ENCODE results near the gene CBLN1. TPM values are rescaled to one million over a fixed set of nuclear protein-coding genes. Genes with fewer than 3 reads are reported as not detected.

The CBLN1 gene
- not detected in 2 replicates for total RNA-seq (2014; rRNA removed)
- polyA plus RNA-seq (2012): not detected

GRCh38 chr16:49281480-49281842 is at the start of gene CBLN1:
TSS of gene CBLN1 (minus strand) at chr16:49281838. CDS start at chr16:49281465, 373 bp downstream.
- no peak for DNase-seq (ENCODE audit: low read depth)

DNA sequence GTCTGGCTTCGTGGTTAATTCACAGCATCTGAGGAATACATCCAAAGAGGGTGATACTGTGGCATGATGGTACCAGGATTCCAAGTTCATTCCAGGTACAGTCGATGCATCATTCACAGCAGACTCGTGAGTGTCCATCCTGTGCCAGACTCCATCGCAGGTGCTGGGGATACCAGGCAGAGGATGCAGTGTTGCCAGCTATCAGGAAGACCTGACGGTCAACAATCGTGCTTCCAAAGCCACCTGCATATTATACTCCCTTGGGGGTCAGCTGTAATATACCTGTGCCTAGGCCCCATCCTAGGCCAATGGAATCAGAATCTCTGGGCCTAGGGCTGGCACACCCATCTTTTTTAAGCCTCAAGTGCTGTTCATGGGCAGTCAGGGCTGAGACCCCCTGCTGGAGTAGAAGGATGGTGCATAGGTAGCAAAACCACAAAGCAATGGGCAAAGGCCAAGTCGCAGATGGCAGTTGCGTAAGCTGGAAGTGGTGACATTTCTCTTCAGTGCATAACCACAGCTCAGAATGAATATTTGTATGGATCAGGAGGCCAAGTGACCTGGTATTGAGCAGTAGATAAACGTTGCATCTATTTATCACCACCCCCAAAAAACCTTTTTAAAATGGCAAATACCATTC is 49.0 kb upstream of the CBLN1 start:
- no peak for DNase-seq (ENCODE audit: low read depth)

GRCh38 chr16:49328325-49328724 is 46.7 kb upstream of the CBLN1 start:
- DNase-seq (ENCODE audit: low read depth): no peak

- DNase-seq (ENCODE audit: low read depth): no peak
These were observed 45.8 kb upstream of the CBLN1 start for GRCh38 chr16:49327466-49327865.

- no peak for DNase-seq (ENCODE audit: low read depth)
These were observed 43.1 kb upstream of the CBLN1 start for GRCh38 chr16:49324703-49325102.

DNA sequence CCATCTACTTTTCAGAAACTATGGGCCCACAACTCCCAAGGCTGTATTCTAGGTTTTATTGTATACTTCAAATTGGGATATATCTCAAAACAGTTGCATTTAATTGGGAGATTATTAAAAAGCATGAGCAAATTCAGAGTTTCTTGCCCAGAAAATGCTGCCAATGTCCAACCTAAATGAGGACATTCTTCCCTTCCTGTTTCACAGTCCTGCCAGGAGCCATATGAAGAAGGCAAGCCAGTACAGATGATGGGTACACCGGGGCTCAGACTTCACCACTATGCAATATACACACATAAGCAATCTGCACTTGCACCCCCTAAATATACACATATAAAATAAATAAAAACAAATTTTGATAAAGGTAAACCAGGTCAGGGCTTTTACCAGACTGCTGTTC is 34.0 kb upstream of the CBLN1 start:
- DNase-seq (ENCODE audit: low read depth): no peak

GRCh38 chr16:49312389-49312985 is 30.8 kb upstream of the CBLN1 start:
- no peak for DNase-seq (ENCODE audit: low read depth)

GRCh38 chr16:49311823-49312222 is 30.2 kb upstream of the CBLN1 start:
- no peak for DNase-seq (ENCODE audit: low read depth)

DNA sequence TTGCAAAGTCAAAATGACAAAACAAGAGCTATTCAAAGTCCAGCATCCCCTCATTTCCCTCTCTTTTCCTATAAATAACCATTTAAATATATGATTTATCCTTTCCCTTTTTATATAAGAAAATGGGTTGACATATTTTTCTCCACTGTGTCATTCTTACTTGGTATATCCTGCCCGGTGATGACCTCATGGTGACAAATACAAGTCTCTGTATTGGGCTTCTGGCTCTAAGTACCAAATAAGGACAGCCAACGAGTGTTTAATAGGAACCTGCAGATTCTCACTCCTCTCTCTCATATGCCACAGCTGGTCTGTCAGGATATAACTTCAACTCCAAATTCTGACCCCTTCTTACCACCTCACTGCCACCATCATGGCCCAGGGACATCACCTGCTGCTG is 25.5 kb upstream of the CBLN1 start:
- DNase-seq (ENCODE audit: low read depth): no peak

DNA sequence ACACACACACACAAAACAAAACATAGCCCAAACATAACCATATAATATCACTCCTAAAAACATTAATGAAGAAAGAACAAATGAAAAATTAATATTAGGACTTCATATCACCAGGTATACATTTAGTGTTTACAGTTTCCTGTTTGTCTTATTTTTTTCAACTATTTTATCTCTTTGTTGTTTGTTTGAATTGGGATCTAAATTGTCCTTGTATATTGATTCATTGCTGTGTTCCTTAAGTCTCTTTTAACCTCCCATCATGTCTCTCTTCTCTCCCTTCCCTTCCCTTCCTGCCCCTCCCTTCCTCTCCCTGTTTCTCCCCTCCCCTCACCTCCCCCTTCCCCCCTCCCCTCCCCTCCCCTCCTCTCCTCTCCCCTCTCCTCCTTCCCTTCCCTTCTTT is 23.8 kb upstream of the CBLN1 start:
- DNase-seq (ENCODE audit: low read depth): no peak

GRCh38 chr16:49292413-49292812 is 10.8 kb upstream of the CBLN1 start:
- DNase-seq (ENCODE audit: low read depth): no peak

DNA sequence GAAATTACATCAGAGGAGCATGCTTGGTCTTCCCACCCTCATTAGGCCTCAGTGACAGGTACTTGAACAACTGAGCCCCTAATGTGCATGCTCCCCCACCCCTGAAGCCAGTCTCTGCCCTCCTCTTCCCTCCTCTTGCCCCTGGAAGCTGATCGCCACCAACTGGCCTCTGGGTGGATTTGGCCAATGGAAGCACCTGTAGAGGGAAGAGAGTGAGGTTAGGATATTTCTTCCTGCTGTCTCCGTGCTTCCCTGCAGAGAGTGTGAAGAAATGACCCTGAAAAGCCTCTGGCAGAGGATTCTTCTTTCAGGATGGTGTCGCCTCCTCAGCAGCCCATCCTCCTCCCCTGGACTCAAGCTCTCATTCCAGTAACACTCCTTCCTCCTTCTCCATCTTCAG is 5.9 kb upstream of the CBLN1 start:
- DNase-seq (ENCODE audit: low read depth): no peak

- DNase-seq (ENCODE audit: low read depth): no peak
These were observed 3.3 kb upstream of the CBLN1 start for GRCh38 chr16:49284962-49285361.

DNA sequence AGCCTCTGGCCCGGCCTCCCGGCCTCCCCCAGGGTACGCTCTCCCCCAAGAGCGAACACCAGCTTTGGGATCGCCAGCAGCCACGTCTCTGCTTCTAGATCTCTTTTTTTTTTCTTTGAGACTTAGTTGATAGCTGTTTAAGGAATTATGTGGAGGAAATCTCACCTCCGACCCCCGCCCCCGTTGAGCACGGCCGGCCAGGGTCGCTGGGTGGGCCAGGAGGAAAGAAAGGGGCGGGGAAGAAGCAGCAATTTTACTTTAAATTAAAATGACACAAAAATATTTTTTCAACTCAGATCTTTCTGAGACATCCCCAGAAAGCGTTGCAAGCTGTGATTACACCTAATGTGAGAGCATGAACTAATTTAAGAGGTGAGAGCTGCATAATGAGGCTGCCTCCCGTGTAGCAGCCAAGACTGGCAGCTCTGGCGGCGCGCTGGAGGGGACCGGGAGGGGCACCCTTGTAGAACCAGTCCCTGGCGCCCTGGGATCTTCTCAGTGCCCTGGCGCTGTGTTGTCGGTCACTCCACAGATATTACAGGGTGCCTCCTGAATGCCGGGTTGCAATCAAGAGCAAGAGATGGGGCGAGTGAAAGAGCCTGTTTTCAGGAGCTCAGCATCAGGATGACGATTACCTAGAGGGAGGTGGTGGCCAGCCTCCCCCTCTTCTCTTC is 1.9 kb upstream of the CBLN1 start:
- no peak for DNase-seq (ENCODE audit: low read depth)

DNA sequence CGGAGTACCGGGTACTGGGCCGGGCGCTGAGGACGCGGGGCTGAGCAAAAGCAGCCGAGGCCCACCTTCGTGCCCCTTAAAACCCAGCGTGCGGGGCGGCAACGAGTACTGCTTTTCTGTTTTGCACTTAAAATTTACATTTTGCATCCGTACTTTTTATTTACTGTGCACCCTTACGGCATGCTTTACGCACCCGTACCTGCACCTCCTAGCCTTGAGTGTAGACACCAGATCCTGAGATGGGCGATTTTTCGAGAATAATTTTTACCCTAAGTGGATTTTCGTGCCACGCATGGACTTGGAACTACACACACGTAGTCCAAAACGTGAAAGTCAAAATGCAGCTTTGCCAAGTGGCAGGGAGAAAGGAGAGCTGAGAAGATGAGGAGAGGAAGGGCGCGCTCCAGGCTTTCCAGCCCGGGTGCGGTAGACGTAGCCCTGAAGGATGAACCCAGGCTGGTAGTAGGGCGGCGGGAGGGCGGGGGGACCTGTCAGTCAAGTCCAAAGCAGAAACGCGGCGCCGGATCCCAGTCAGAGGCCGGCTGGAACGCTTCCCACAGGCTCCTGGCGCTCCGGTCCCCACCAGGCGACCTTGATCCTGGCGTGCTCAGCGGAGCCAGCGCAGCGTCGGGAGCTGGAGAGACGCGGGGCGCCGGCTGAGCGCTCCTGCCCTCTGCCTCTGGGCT is 1.2 kb upstream of the CBLN1 start:
- DNase-seq (ENCODE audit: low read depth): no peak

- no peak for DNase-seq (ENCODE audit: low read depth)
These were observed 405 bp upstream of the CBLN1 start for GRCh38 chr16:49281843-49282642.

- no peak for DNase-seq (ENCODE audit: low read depth)
These were observed 732 bp downstream of the CBLN1 start for GRCh38 chr16:49280841-49281371.

DNA sequence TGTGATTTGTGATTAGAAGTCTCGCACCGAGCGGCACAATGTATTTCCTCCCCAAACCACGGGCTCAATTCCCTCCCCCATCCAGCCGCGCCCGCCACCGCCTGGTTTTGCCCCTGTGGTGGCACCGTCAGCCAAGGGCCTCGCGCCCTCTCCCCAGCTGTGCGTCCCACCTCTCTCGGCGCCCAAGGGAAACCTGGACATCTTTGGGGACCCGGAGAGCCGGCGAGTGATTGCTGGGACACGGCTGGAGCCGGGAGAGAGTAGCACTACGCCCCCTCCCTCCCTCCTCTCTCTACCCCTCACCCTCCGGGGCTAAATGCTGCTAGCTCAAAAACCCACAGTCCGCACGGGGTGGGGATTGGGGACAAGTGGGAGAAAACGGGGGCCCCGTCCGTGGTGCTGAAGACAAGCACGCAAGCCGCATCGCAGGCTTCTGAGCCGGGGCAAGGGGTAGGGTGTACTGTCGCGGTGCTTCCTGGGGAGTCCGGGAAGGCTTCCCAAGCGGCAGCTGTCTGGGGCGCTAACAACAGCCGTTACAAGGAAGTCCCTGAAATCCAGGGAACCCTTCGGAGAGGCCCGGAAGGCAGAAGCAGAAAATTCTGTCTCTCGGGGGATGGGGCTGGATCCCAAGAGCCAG is 1.4 kb downstream of the CBLN1 start:
- DNase-seq (ENCODE audit: low read depth): no peak

DNA sequence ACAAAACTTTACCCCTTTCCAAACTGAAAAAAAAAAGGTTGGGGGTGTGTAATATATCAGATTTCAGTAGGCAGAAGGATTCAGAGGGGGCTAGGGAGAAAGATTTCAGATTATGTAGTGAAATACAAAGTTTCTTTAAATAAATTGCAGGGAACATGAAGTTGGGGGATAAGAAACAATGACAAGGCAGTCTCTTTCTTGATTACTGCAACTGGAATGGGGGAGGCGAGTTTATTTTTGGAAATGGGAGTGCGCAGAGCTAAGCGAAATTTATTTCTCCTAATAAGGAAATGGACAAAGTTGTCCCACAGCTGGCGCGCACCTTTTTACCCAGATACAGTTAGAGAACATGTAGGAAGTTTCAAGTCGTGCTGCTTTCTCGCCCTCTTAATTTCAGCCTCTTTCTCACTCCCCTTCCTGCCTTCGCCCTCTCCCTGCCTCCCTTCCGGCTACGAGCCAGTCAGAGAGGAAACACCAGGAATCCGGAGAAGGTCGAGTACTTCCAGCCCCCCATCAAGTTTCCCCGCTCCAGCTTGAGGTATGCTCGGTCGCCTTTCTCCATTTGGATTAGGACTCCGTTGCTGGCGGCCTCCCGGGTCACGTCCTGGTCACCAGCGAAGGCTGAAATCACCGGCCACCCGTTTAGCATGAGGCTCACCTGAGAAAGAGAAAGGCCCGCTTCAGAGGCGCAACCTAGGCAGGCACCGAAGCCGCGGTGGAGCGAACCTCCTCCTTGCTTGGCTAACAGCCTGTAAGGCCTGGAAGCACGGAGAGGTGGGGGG is 2.5 kb downstream of the CBLN1 start:
- DNase-seq (ENCODE audit: low read depth): no peak

DNA sequence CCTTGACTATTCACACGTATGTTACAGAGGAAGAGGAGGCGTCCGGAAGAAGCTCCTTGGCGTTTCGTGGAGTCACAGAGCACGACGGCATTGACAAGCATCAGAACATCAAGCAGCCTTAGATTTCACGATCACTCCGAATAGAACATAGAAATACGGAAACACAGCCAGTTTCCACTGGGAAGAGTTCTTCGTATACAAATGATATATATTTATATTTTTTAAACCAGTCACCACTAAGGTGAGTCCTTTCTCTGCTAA is 3.1 kb downstream of the CBLN1 start:
- DNase-seq (ENCODE audit: low read depth): no peak

Measured in LHCN-M2 (cell line).